Endodermal cell (in vitro differentiated cells): ENCODE measurements around the gene MTHFD1L. TPM values are rescaled to one million over a fixed set of nuclear protein-coding genes. Genes with fewer than 3 reads are reported as not detected.

ENCODE experiments used
- DNase-seq: peaks from one replicate; pipeline ENCODE4 v3.0.0-alpha.2; 2017
- H3K27ac ChIP-seq: 2 replicates; pipeline ENCODE4 v1.5.1; 2013; ENCODE audit warnings: mild to moderate bottlenecking, low read depth, low read length, moderate library complexity
- H3K27me3 ChIP-seq: 2 replicates; pipeline ENCODE4 v1.6.1; 2013; ENCODE audit warnings: mild to moderate bottlenecking, low read length, moderate library complexity; ENCODE audit not compliant: insufficient read depth, control insufficient read depth, poor library complexity, severe bottlenecking
- H3K36me3 ChIP-seq: 2 replicates; pipeline ENCODE4 v1.7.0; 2013; ENCODE audit warnings: mild to moderate bottlenecking, low read length, moderate library complexity; ENCODE audit not compliant: control insufficient read depth, insufficient read depth
- H3K4me1 ChIP-seq: one replicate; pipeline ENCODE4 v1.7.0; 2013; ENCODE audit warnings: low read length; ENCODE audit not compliant: control insufficient read depth, insufficient read depth
- H3K4me3 ChIP-seq: 2 replicates; pipeline ENCODE4 v1.5.1; 2013; ENCODE audit warnings: mild to moderate bottlenecking, low read length, moderate library complexity
- H3K9ac ChIP-seq: 2 replicates; pipeline ENCODE4 v1.6.1; 2013; ENCODE audit warnings: mild to moderate bottlenecking, low read length, moderate library complexity; ENCODE audit not compliant: poor library complexity, severe bottlenecking; ENCODE audit errors: extremely low read depth
- H3K9me3 ChIP-seq: 2 replicates; pipeline ENCODE4 v1.6.1; 2013; ENCODE audit warnings: mild to moderate bottlenecking, low read length, moderate library complexity; ENCODE audit not compliant: control insufficient read depth
- H3K27ac Mint-ChIP-seq: 2 replicates; pipeline ENCODE4 v1.8.0; 2020; ENCODE audit warnings: mixed read lengths
- H3K27me3 Mint-ChIP-seq: 2 replicates; pipeline ENCODE4 v1.8.0; 2021; ENCODE audit warnings: mild to moderate bottlenecking, mixed read lengths; ENCODE audit not compliant: insufficient read depth
- H3K36me3 Mint-ChIP-seq: 2 replicates; pipeline ENCODE4 v1.8.0; 2020; ENCODE audit warnings: low read depth, mixed read lengths
- H3K4me1 Mint-ChIP-seq: 2 replicates; pipeline ENCODE4 v1.8.0; 2020; ENCODE audit warnings: mixed read lengths
- H3K4me3 Mint-ChIP-seq: 2 replicates; pipeline ENCODE4 v1.8.0; 2020; ENCODE audit warnings: mild to moderate bottlenecking, moderate library complexity, mixed read lengths
- H3K9me3 Mint-ChIP-seq: 2 replicates; pipeline ENCODE4 v1.8.0; 2020; ENCODE audit warnings: mild to moderate bottlenecking, mixed read lengths
- CTCF ChIP-seq: fragments of 200-600 bp; sonication (generic); conservative IDR thresholded peaks from 2 replicates; pipeline ENCODE4 v1.5.0; 2021; ENCODE audit warnings: antibody characterized with exemption, mild to moderate bottlenecking
- WGBS, 2 experiments: methylation state at CpG; one replicate each; pipeline versions ENCODE4 v1.1.5 to v1.1.7; 2013; ENCODE audit warnings: missing lambda C conversion rate in 2 of 2, mixed read lengths in 1 of 2; ENCODE audit not compliant: insufficient coverage in 1 of 2, insufficient read length in 1 of 2; 5-methylcytosine and 5-hydroxymethylcytosine counted together
- total RNA-seq, 2 donors: library from RNA; stranded (reverse); fragmentation: NEBNext Ultra II Directional in 1 of 2; extraction: Animal tissue kit (Norgen Biotek cat#: 25700) in 1 of 2; gene quantifications; 2 replicates in 1 of 2; 3 replicates in 1 of 2; pipeline ENCODE4 v1.2.1, GENCODE V29; 2021

The MTHFD1L gene
- total RNA-seq, 2 donors from 2014 or later: 70.2 to 72.6 TPM

GRCh38 chr6:151002491-151002935 is 137.0 kb downstream of the MTHFD1L start:
- no peaks in the 10 kb centered on the region for H3K27me3 ChIP-seq
- H3K4me1 Mint-ChIP-seq: peaks cover 5% of the 10 kb centered on the region
- no peak overlapping the region for H3K9ac ChIP-seq
- no peak overlapping the region for H3K4me3 Mint-ChIP-seq
- H3K27me3 Mint-ChIP-seq: no peaks in the 10 kb centered on the region
- H3K27ac ChIP-seq: no peak overlapping the region
- DNase-seq: no peak
- no peaks in the 10 kb centered on the region for H3K4me1 ChIP-seq
- H3K9me3 ChIP-seq: no peaks in the 10 kb centered on the region
- H3K27ac Mint-ChIP-seq: no peak overlapping the region
- H3K9me3 Mint-ChIP-seq: no peaks in the 10 kb centered on the region
- H3K4me3 ChIP-seq: no peak overlapping the region
- peaks cover 7% of the 10 kb centered on the region for H3K36me3 ChIP-seq
- H3K36me3 Mint-ChIP-seq: peaks cover 10% of the 10 kb centered on the region
- 95 to 99% methylated on average over 16 to 17 of the region's 17 CpGs for WGBS, 2 experiments
- no peak for TF ChIP-seq CTCF

GRCh38 chr6:151004383-151005024 is 139.0 kb downstream of the MTHFD1L start:
- no peak overlapping the region for H3K9ac ChIP-seq
- Mint-ChIP-seq H3K9me3 (no peaks in the 10 kb centered on the region), H3K27ac (no peak overlapping the region)

DNA sequence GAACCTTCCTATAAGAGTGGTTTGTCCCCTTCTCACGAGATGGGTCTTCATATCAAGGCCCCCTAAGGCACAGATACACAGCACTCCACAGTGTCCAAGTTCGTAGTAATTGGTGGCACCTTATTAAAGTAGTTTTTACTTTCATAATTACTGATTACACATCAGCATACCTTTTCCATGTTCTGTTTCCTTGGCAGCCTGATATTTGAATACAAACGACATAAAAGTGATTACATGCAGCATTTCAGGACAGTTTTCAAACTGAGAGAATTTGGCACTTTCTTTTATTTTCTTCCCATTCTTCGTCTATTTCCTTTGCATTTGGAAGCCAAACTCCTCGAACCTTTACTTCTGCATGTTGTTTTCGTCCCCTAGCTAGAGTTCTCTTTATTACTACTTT is 139.7 kb downstream of the MTHFD1L start:
- H3K4me1 Mint-ChIP-seq: peaks cover 15% of the 10 kb centered on the region
- no peak overlapping the region for H3K4me3 Mint-ChIP-seq
- no peak for DNase-seq
- H3K4me1 ChIP-seq: peaks cover 6% of the 10 kb centered on the region
- H3K27ac ChIP-seq: no peak overlapping the region
- no peaks in the 10 kb centered on the region for H3K27me3 ChIP-seq
- no peaks in the 10 kb centered on the region for H3K9me3 Mint-ChIP-seq
- no peak overlapping the region for H3K4me3 ChIP-seq
- H3K27me3 Mint-ChIP-seq: no peaks in the 10 kb centered on the region
- WGBS, 2 experiments: 96 to 98% methylated on average over 5 to 6 of the region's 6 CpGs
- no peak for TF ChIP-seq CTCF
- H3K27ac Mint-ChIP-seq: no peak overlapping the region
- H3K36me3 ChIP-seq: peaks cover 10% of the 10 kb centered on the region
- H3K9me3 ChIP-seq: no peaks in the 10 kb centered on the region
- H3K36me3 Mint-ChIP-seq: peaks cover 7% of the 10 kb centered on the region
- no peak overlapping the region for H3K9ac ChIP-seq

More at GRCh38 chr6:151004383-151005024, 139.0 kb downstream of the MTHFD1L start:
- no peak overlapping the region for H3K4me3 Mint-ChIP-seq
- H3K4me1 Mint-ChIP-seq: peaks cover 12% of the 10 kb centered on the region
- peaks cover 5% of the 10 kb centered on the region for H3K36me3 Mint-ChIP-seq
- no peaks in the 10 kb centered on the region for H3K27me3 Mint-ChIP-seq
- Histone ChIP-seq H3K36me3 (peaks cover 4% of the 10 kb centered on the region), H3K27ac (no peak overlapping the region), H3K4me3 (no peak overlapping the region), H3K4me1 (peaks cover 2% of the 10 kb centered on the region), H3K9me3 (no peaks in the 10 kb centered on the region), H3K27me3 (no peaks in the 10 kb centered on the region)
- TF ChIP-seq CTCF: no peak
- DNase-seq: no peak
- WGBS, 2 experiments: 94% methylated on average over 7 to 8 of the region's 8 CpGs
